GM19463 (cell line): ENCODE results near the gene CD83.
"Not testable (repeated sequence)": the region's sequence is repeated elsewhere in the genome, so short reads cannot be mapped to it uniquely, and the experiment has no call there.

Experiments
- ATAC-seq: cut with Tn5 transposase; IDR thresholded peaks from one replicate; pipeline ENCODE4 v1.9.1; 2021; ENCODE audit warnings: mild to moderate bottlenecking, moderate library complexity; ENCODE audit not compliant: unreplicated experiment

Gene CD83

DNA sequence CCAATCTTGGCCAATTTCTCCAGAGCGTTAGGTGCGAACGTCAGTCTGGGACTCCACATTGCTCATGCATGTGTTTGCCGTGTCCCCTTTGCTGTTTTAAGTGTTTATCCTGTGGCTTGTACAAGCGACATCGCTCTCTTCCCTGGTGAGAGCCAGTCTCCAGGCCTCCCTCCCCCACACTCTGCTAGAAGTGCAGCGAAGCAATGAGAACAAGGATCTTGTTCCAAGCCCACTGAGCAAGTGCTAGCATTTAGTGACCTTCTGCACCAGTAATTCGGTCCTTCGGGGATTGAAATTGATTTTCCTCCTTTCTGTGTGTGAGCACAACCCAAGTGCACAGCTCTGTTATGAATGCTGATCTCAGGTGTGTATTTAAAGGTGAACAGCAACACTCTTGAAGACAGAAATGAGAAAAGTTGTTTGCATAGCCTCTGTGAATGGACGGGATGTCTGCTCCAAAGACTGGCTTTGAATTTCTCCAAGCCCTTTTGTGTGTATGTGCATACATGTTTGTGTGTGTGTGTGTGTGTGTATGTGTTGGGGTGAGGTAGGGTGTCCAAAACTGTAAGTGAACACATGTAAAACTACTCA, 29.0 kb downstream of the CD83 start:
- no peak for ATAC-seq

DNA sequence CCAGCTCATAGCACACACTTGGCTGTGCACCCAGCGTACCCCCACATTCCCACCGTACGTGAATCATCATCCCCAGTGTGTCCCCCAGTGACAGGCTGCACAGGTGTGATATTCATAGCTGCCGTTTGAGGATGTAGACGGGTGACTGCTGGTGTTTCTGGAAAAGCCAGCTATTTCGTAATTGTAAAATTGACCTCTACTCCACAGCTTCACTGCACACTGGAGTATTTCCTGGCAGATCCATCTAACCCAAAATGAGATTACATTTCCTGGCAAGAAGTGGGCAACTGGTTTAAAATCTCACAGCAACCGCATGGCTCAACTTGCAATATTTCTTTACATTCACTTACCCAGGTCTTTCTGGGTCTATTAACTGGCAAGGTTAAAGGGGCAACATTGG, 30.3 kb downstream of the CD83 start:
- no peak for ATAC-seq

DNA sequence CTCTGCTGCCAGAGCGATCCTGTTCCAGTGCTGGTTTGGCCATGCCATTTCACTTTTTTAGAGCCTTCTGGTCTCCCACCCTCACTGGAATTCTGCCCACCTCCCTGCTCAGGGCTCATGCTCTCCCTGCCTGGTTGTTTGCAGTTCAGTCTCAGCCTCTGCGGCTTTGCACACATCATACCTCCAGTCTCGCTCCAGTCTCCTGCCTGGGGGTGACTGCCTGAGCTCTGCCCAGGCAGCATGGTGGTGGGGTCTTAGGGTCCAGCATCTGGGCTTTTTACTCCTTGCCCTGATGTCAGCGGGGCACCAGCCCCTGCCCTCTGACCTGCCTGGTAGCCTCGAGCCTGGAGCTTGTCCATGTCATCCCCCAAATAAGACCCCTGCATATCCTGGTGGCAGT, 30.9 kb downstream of the CD83 start:
- no peak for ATAC-seq

DNA sequence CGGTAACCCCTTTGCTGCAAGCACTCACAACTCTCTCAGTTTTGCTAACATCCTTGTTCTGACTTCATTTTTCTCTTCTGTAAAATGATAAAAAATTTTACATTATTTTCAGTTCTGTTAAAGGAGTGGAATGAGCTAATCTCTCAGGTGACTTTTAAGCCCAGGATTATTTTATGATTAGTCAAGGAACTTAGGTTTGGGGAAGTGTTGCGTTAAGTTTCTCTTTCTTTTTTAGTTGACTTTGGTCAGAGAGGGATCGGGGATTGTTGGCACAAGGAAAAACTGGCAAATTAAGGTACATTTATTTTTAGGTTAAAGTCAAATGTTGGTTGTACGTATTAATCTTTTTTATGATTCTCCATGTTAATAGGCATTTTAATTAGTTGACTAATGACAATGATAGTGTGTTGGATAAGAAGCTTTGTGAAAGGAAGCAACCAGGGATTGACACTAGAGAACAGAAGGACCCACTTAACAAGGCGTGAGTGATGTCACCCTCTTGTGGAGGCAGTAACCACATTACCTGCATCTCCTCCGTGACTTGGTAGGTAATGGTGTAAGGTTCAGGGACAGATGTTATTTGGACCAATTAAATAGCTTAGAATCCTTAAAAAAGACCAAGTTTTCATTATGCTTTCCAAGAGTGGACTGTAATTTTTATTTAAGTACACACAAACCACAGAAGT, 31.6 kb downstream of the CD83 start:
- no peak for ATAC-seq

DNA sequence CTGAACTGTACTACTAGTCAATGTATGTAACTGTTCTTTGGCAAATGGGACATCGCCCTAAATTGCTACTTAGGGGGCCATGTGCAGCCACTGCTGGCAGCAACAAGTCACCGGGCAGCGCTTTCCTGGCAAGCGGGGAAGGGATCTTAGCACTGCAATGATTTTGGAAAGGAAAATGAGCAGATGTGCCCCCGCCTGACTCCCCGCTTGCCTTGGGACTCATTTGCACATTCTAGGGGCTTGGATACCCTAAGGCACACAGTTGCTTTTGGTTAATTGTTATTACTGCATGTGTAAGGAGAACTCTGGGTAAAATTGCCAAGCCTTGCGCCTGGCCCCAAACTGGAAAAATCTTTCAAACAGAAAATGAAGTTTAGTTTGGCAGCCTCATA, 32.2 kb downstream of the CD83 start:
- ATAC-seq = no peak

DNA sequence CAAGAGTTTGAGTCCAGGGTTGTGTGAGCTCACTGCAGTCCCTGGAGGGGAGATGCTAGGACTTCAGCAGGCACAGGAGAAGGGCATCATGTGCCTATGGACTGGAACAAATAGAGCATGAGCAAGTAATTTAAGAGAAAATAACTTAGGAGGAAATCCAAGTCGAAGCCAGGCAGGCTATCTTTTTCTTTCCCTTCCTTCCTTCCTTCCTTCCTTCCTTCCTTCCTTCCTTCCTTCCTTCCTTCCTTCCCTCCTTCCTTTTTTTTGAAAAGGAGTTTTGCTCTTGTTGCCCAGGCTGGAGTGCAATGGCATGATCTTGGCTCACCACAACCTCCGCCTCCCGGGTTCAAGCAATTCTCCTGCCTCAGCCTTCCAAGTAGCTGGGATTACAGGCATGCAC, 33.7 kb downstream of the CD83 start:
- ATAC-seq = not testable (repeated sequence)

DNA sequence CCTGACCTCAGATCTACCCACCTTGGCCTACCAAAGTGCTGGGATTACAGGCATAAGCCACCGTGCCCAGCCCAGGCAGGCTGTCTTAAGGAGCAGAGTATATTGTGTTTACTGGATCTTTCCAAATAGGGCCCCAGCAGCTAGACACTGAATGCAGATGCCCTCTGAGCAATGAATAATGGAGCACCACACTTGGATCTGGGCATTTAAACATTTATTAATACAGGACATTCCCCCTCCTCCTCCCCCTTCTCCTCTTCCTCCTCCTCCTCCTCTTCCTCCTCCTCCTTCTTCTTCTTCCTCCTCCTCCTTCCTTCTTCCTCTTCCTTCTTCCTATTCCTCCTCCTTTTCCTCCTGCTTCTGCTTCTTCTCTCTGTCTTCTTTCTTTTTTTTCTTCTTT, 34.2 kb downstream of the CD83 start:
- no peak for ATAC-seq

DNA sequence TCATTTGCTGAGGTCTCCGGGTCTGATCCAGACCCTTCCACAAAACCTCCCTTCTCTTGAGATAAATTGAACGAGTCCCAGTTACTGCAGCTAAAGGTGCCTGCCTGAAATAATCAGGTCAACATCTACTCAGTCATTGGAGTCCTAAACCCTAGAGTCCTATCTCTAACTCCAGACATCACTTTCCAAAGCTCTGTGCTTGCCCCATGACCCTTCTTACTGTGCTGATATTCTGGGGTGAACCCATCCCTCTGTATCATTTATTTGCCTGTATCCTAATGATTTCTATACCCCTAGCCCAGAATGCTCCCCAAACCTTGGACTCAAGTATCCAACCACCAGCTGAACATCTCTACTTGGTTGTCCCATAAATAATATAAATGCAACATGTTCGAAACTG, 35.7 kb downstream of the CD83 start:
- no peak for ATAC-seq

DNA sequence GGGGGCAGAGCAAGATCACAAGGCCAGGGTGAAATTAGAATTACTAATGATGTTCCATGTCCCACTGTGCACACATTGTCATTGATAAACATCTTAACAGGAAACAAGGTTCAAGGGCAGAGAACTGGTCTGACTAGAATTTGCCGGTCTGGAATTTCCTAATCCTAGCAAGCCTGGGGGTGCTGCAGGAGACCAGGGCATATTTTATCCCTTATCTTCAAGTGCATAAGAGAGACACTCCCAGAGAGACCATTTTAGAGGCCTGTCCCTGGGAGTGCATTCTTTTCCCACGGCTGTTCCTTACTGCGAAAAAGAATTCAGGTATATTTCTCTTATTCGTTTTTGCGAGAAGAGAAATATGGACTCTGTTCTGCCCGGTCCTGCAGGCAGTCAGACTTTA, 41.5 kb downstream of the CD83 start:
- ATAC-seq = no peak

DNA sequence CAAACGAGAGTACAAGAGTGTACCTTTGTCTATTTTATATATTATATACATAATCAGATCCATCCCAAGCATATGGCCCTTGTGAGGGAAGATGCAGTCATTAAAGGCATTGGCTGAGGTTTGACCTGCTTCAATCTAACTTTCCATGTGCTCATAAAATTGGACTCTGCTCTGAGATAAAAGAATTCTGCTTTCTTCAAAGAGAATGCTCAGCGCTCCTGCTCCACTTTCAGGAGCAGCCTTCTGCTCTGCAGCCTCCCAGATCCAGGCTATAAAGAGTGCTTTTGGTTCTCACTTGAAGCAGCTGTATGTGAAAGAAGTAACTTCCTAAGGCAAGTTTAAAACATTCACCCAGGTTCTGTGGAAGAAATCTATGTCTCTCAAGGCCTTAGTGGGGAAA, 45.3 kb downstream of the CD83 start:
- no peak for ATAC-seq

DNA sequence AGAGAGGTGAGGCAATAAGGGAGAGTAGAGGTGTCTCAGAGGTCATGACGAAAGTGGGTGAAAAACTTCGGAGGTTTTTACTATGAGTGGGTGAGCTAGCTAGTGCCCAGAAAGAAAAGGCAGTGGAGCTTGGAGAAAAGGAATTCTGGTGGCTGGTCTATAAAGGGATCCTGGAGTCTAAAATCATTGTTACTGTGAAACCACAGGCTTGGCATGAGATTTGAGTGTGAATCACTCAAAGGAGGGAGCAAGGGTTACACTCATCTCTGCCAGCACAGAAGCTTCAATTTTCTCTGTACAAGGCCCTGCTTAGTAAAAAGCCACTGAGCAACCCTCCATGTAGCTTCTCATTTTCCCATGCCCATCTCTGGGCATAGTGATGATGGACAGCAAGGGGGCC, 47.5 kb downstream of the CD83 start:
- ATAC-seq = no peak

DNA sequence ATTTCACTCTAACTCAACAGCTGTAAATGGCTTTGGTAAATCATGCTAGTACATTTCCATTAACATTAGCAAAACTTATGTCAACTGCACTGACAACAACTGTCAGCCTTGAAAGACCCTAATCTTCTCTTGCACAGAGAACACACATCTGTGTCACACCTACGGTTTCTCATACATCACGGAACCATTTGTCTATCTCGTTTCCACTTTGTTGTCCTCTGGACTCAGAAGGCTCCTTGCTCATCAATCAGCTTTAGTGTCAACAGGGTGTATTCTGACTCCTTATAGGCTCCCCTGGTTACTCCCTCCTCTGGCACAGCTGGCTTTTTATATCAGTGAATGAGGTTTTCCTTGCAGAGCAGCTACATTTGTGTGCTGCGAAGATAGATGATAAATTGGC, 49.3 kb downstream of the CD83 start:
- no peak for ATAC-seq

DNA sequence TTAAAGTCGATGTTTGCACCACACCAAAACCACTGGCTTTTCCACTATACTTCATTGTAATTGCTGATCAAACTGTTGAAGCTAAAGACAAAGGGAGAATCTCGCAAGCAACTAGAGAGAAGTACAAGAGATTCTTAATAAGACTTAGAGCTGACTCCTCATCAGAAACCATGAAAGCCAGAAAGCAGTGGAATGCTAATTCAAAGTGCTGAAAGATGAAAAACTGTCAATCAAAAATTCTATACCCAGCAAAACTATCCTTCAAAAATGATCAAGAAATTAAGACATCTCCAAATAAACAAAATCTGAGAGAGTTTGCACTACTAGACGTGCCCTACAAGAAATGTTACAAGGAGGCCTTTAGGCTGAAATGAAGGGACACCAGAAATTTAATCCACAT, 52.6 kb downstream of the CD83 start:
- ATAC-seq = no peak

DNA sequence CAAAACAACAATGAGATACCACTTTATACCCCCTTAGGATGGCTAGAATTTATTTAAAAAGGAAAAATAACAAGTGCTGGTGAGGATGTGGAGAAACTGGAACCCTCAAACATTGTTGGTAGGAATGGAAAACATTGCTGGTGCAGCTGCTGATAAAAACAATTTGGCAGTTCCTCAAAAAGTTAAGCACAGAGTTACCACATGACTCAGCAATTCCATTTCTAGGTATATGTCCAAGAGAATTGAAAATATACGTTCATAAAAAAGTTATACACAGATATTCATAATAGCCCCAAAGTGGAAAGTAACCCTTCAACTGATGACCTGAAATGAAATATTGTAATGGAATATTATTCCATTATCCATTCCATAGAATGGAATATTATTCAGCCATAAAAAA, 55.0 kb downstream of the CD83 start:
- ATAC-seq = no peak

DNA sequence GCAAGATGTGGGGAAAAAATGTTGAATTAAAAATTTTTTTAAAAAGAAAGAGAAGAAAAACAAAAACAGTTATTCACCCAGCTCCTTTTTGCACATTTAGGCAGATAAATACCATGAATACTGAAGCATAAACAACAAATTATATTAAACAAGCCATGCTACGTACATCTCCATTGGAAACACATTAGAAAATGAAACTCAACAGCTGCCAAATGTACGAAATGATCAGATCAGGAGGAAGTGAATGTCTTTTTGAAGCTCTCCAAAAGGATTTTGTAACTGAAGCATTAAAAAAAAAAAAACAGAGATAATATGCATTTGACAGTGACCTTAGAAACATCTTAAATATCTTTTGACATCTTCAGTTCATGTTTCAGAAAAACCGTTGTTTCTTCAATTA, 56.7 kb downstream of the CD83 start:
- ATAC-seq = no peak

DNA sequence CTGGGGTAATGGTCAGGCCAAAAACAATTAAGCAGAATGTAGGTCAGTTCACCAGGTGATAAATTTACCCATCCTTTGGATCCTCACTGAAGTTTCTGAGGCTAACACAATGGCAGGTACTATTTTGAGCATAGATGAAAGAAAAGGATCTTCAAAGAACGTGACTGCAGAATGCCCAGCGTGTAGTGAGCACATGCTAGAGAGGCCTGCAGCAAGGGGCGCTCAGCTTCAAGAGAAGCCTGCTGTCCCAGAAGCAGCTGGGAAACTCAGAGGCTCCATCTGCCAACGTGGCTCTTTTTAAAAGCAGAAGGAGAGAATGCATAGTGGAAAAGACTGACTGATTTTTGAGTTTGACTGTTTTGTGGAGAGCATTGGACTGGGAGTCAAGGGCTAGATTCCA, 57.4 kb downstream of the CD83 start:
- ATAC-seq = no peak

DNA sequence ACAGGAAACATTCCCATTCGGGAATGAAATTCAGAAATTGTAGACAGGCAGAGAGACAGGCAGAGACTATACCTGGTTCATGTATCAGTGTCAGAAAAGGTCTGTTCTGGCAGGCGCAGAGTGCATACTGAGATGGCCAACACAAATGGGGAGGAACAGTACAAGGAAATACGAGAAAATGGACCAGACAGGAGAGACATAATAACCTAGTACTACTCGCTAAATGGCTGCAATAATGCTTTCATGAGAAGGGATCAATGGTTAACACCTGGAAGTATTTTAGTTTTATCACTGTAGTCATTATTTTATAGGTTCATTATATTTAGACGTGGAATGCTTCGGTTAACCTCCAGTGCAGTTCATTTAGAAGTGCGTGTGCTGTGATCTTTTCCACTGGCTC, 58.9 kb downstream of the CD83 start:
- no peak for ATAC-seq

DNA sequence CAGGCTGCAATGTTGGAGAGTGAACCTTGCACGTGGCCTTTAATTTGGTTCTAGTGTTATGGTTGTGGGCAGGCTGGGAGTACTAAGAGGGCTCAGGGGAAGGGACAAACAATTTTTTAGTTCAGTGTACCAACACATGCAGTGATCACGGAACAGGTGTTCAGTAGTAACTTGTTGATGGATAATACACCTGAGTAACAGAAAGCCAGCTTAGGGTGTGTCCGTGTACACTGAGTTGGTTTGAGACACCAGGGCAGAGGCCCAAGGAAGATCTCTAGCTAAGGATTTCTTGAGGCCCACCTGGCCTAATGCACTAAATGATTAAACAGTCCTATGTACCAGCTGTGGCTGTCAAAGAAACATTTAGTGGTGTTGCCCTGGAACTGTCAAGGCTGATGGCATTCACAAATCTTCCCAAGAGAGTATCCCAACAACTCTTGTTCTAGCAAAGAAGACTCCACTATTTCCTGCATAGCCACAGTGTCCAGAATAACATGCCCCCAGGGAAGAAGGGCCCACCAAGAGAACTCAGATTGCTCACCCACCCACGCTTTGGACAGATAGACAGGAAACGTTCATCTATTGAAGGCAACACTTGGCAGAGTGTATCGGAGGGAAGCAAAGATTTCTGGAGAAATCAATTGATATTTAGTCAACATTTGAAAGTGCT, 60.0 kb downstream of the CD83 start:
- no peak for ATAC-seq

DNA sequence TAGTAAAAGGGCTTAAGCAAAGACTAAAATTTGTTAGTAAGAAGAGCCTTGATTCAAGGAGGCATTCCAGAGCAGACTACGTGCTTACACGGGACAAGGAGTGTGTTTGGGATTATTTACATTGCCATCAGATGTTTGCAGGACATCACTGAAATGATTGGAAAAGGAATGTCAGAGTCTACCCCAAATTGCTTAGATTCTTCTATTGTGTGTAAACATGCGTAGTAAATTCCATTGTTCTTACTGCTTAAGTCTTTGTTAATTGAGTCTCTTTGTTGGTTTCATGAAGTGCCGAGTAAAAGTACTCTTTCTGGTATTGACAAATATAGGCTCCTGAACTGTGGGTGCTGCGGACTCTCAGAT, 60.5 kb downstream of the CD83 start:
- ATAC-seq = no peak

DNA sequence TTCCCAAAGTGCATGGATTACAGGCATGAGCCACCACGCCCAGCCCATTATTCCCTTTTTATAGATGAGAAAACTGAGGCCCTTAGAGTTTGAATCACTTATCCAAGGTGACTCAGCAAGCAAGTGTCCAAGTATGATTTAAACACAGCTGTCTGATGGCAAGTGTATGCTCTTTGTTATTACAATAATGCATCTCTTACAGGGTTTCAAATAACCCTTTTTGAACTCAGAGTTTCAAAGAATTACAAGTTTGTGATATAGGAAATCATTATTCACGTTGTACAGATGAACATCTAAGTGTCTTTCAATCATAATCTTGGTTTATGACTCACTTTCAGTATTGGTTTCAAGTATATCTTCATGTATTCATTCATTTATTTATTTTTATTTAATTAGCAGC, 63.0 kb downstream of the CD83 start:
- ATAC-seq = no peak

DNA sequence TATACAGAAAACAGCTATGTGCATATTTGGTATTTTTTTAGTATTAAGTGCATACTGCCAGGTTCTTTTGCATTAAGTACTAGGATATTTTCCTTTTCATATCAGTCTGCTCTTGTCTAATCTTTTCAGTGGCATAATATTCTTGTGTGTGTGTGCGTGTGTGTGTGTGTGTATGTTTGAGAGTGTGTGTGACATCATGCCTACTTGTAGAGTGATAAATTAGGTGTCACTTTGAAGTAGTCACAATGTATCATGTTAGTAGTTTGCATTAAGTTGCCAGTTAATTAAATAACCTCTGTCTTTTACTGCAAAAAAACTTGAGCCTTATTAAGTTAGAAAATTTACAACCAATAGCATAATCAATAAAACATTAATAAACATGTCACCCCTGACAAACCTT, 65.3 kb downstream of the CD83 start:
- ATAC-seq = no peak
